ENCODE measurements around the gene DYRK2.

GRCh38 chr12:67710582-67710981 lies 62.0 kb downstream of the DYRK2 start:
- no peak for TF ChIP-seq CTCF (IDR thresholded peaks at IDR 0.05; ENCODE audit: extremely low read depth in 1 of 2, insufficient read depth in 1 of 2, low read depth in 1 of 2, low read length in 2 of 2)
- TF ChIP-seq MAX (IDR thresholded peaks at IDR 0.05; ENCODE audit: insufficient read depth, insufficient read length), result no peak
- no peak for TF ChIP-seq POLR2AphosphoS5 (IDR thresholded peaks at IDR 0.05; ENCODE audit: insufficient read depth, low read depth, low read length)
- TF ChIP-seq EZH2 (IDR thresholded peaks at IDR 0.05; ENCODE audit: borderline replicate concordance, low read depth, low read length, severe bottlenecking), result no peak
- TF ChIP-seq POLR2A (IDR thresholded peaks at IDR 0.05; ENCODE audit: low read depth, low read length), result no peak
- no peak for TF ChIP-seq GATA2 (IDR thresholded peaks at IDR 0.05; ENCODE audit: insufficient read depth, insufficient read length, low read depth, low read length)
- TF ChIP-seq JUN (IDR thresholded peaks at IDR 0.05; ENCODE audit: borderline replicate concordance, insufficient read depth, insufficient read length, low read depth), result no peak
- TF ChIP-seq FOS (IDR thresholded peaks at IDR 0.05; ENCODE audit: borderline replicate concordance, insufficient read depth, low read length), result no peak
- TF ChIP-seq MYC (IDR thresholded peaks at IDR 0.05; ENCODE audit: low read depth, low read length), result no peak
